Natural killer cell (primary cell): ENCODE measurements around the gene SFRP5. TPM values are rescaled to one million over a fixed set of nuclear protein-coding genes. Genes with fewer than 3 reads are reported as not detected.

Experiments used
- ATAC-seq, 3 donors: fragments of 150-1000 bp in 2 of 3; fragments of 200-7000 bp in 1 of 3; cut with Tn5 transposase; 1 replicate in 1 of 3; 2 replicates in 2 of 3; pipeline ENCODE4 v1.10.0; 2021; ENCODE audit warnings: mild to moderate bottlenecking in 2 of 3, moderate library complexity in 2 of 3
- DNase-seq, 2 donors: peaks; one replicate each; pipeline versions ENCODE4 v3.0.0 to v3.0.0-alpha.2; 2013 to 2021; ENCODE audit warnings: mixed read lengths in 1 of 2
- H3K27ac ChIP-seq: one replicate; pipeline ENCODE4 v1.5.1; 2013; ENCODE audit warnings: mild to moderate bottlenecking, low read length
- H3K27me3 ChIP-seq: one replicate; pipeline ENCODE4 v1.6.1; 2013; ENCODE audit warnings: low read length; ENCODE audit not compliant: control insufficient read depth, insufficient read depth
- H3K36me3 ChIP-seq: one replicate; pipeline ENCODE4 v1.6.1; 2013; ENCODE audit warnings: low read length; ENCODE audit not compliant: control insufficient read depth, insufficient read depth
- H3K4me1 ChIP-seq: one replicate; pipeline ENCODE4 v1.6.1; 2013; ENCODE audit warnings: low read length; ENCODE audit not compliant: control insufficient read depth, insufficient read depth
- H3K4me3 ChIP-seq: one replicate; pipeline ENCODE4 v1.5.1; 2013; ENCODE audit warnings: low read length
- H3K9me3 ChIP-seq: one replicate; pipeline ENCODE4 v1.6.1; 2013; ENCODE audit warnings: low read length; ENCODE audit not compliant: control insufficient read depth, insufficient read depth
- H3K27ac Mint-ChIP-seq, 2 donors: one replicate each; pipeline ENCODE4 v1.8.0; 2022; ENCODE audit warnings: mild to moderate bottlenecking in 2 of 2, mixed read lengths in 2 of 2, moderate library complexity in 1 of 2
- H3K27me3 Mint-ChIP-seq, 2 donors: one replicate each; pipeline ENCODE4 v1.8.0; 2022; ENCODE audit warnings: low read depth in 2 of 2, mixed read lengths in 2 of 2
- H3K36me3 Mint-ChIP-seq: one replicate; pipeline ENCODE4 v1.8.0; 2022; ENCODE audit warnings: mixed read lengths
- H3K4me1 Mint-ChIP-seq, 2 donors: one replicate each; pipeline ENCODE4 v1.8.0; 2022; ENCODE audit warnings: mixed read lengths in 2 of 2
- H3K4me3 Mint-ChIP-seq: one replicate; pipeline ENCODE4 v1.8.0; 2022; ENCODE audit warnings: mild to moderate bottlenecking, moderate library complexity, mixed read lengths
- H3K9me3 Mint-ChIP-seq, 2 donors: one replicate each; pipeline ENCODE4 v1.8.0; 2022; ENCODE audit warnings: mixed read lengths in 2 of 2
- WGBS: methylation state at CpG from one replicate; pipeline ENCODE4 v1.1.7; 2013; ENCODE audit warnings: missing lambda C conversion rate; ENCODE audit not compliant: insufficient coverage; 5-methylcytosine and 5-hydroxymethylcytosine counted together
- intact Hi-C: fragments of 100-400 bp; cut with micrococcal nuclease; formaldehyde crosslinking; loops from one replicate; pipeline ENCODE4 v1.14.2; 2022
- total RNA-seq, 4 donors: library from RNA; stranded (reverse); fragments of 120-200 nt in 1 of 4; gene quantifications; one replicate each; pipeline versions ENCODE4 v1.2.3 to v1.2.4, GENCODE V29; 2013 to 2022
- TF ChIP-seq, protein P1 (sequence below): fragments of 200-600 bp; IDR thresholded peaks from one replicate; pipeline ENCODE4 v1.8.0; 2022; ENCODE audit warnings: antibody characterized with exemption

Gene SFRP5
- total RNA-seq, 3 donors from 2014 or later (not counting 1 experiment from before 2014, with no cell fraction given) = not detected

DNA sequence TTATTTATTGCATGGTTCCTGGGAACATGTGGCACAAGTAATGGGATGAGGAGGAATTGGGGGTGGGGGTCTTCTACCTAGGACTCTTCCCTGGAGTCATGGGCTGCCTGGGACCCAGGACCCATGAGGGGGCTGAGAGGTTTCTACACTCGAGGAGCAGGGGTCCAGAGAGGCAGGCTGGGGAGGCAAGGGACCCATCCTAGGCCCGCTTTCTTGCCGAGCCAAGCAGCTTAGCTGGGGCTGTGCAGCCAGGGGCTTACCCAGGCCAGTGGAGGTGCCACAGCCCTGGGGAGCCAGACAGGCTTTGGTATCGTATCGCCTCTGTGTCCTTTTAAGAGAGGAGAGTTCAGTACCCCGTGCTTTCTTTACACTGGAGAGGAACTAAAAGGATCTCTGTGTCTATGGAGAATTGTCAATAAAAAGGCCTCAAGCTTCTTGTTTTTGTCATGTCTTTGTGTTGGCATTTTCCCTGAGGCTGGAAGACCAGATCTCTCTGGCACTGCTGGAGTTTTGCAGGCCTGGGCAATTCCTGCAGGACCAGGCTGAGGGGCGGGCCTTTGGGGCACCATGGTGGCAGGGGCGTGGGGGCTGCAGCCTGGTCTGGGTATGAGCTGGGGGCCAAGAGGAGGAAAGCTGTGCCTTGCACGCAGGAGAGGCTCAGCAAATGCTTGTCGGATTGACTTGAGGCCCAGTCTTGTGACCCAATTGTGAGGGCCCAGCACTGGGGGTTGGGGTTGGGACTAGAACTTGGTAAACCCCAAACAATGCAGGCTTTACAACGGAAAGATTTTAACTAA is 11.1 kb downstream of the SFRP5 start:
- Mint-ChIP-seq H3K27me3 (no peaks in the 10 kb centered on the region), H3K9me3 (no peaks in the 10 kb centered on the region), H3K36me3 (no peaks in the 10 kb centered on the region), H3K27ac (no peak overlapping the region), H3K4me1 (peaks cover 0 to 5% of the 10 kb centered on the region in 2 donors), H3K4me3 (no peak overlapping the region)
- WGBS = 95% methylated on average over 11 of the region's 11 CpGs
- TF ChIP-seq, protein P1, sequence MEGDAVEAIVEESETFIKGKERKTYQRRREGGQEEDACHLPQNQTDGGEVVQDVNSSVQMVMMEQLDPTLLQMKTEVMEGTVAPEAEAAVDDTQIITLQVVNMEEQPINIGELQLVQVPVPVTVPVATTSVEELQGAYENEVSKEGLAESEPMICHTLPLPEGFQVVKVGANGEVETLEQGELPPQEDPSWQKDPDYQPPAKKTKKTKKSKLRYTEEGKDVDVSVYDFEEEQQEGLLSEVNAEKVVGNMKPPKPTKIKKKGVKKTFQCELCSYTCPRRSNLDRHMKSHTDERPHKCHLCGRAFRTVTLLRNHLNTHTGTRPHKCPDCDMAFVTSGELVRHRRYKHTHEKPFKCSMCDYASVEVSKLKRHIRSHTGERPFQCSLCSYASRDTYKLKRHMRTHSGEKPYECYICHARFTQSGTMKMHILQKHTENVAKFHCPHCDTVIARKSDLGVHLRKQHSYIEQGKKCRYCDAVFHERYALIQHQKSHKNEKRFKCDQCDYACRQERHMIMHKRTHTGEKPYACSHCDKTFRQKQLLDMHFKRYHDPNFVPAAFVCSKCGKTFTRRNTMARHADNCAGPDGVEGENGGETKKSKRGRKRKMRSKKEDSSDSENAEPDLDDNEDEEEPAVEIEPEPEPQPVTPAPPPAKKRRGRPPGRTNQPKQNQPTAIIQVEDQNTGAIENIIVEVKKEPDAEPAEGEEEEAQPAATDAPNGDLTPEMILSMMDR = no peak
- H3K4me1 ChIP-seq = no peaks in the 10 kb centered on the region
- DNase-seq (no peak), ATAC-seq (no peak)
- no peaks in the 10 kb centered on the region for H3K9me3 ChIP-seq
- H3K27ac ChIP-seq = no peak overlapping the region
- H3K4me3 ChIP-seq = no peak overlapping the region
- intact Hi-C loops = no loop called here
- no peaks in the 10 kb centered on the region for H3K27me3 ChIP-seq
- peaks cover 59% of the 10 kb centered on the region for H3K36me3 ChIP-seq

DNA sequence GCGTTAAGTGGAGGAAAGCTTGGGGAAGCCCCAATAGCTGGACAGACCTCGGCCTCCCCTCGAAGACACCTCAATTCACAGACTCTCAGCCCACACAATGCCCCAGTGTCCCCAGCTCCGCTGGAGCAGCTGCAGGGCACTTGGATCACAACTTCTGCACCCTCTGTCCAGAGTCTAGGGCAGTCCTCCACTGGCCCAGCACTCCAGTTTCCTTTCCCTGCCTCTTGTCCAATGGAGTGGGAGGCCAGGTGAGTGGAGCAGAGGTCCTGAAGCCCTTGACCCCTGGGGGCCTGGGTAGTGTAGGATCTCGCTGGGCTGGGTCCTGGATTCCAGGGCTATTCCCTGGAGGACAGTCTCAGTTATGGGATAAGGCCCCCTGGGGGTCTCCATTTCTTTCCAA is 11.9 kb downstream of the SFRP5 start:
- H3K27me3 ChIP-seq = no peaks in the 10 kb centered on the region
- WGBS = 79% methylated on average over 5 of the region's 5 CpGs
- no peaks in the 10 kb centered on the region for H3K9me3 Mint-ChIP-seq
- H3K4me3 Mint-ChIP-seq = no peak overlapping the region
- DNase-seq (no peak), ATAC-seq (no peak)
- TF ChIP-seq, protein P1 = no peak
- H3K4me1 Mint-ChIP-seq = peaks cover 0 to 5% of the 10 kb centered on the region in 2 donors
- H3K36me3 Mint-ChIP-seq = peaks cover 4% of the 10 kb centered on the region
- H3K27ac ChIP-seq = no peak overlapping the region
- H3K9me3 ChIP-seq = no peaks in the 10 kb centered on the region
- H3K27me3 Mint-ChIP-seq = no peaks in the 10 kb centered on the region
- no peaks in the 10 kb centered on the region for H3K4me1 ChIP-seq
- no peak overlapping the region for H3K27ac Mint-ChIP-seq
- intact Hi-C loops = loop anchor here (2.0 kb wide), 1 partner anchor 269 kb away; no protein-coding TSS in a partner anchor
- H3K36me3 ChIP-seq = peaks cover 67% of the 10 kb centered on the region
- no peak overlapping the region for H3K4me3 ChIP-seq

GRCh38 chr10:97759158-97759887 is 12.5 kb downstream of the SFRP5 start:
- no peaks in the 10 kb centered on the region for H3K27me3 Mint-ChIP-seq
- TF ChIP-seq, protein P1 = peak; percentile 70
- Histone ChIP-seq H3K27ac (no peak overlapping the region), H3K4me3 (no peak overlapping the region), H3K27me3 (no peaks in the 10 kb centered on the region), H3K36me3 (peaks cover 73% of the 10 kb centered on the region), H3K9me3 (no peaks in the 10 kb centered on the region), H3K4me1 (no peaks in the 10 kb centered on the region)
- peak; percentile 44 to 71 for DNase-seq
- H3K27ac Mint-ChIP-seq = peak overlapping the region in 1 of 2 donors; percentile 24
- no peak overlapping the region for H3K4me3 Mint-ChIP-seq
- H3K9me3 Mint-ChIP-seq = no peaks in the 10 kb centered on the region
- ATAC-seq = peak; percentile 66 to 84 (median 82)
- WGBS = 71% methylated on average over 5 of the region's 5 CpGs
- peaks cover 8% of the 10 kb centered on the region for H3K36me3 Mint-ChIP-seq
- intact Hi-C loops = loop anchor here (2.0 kb wide), 1 partner anchor 269 kb away; no protein-coding TSS in a partner anchor
- H3K4me1 Mint-ChIP-seq = peaks cover 0 to 3% of the 10 kb centered on the region in 2 donors
